Activated T-helper 9 cell treated with anti-CD3 and anti-CD28 coated beads, Interleukin-2, amount 50 U/mL, for 16 hours (primary cell): ENCODE measurements around the gene PNKD.
"Not testable (repeated sequence)": the region's sequence is repeated elsewhere in the genome, so short reads cannot be mapped to it uniquely, and the experiment has no call there.

Experiments used
- DNase-seq: peaks from one replicate; pipeline ENCODE4 v3.0.0-alpha.2; 2020; ENCODE audit warnings: low read depth

The PNKD gene

GRCh38 chr2:218292048-218293014 is 22.0 kb downstream of the PNKD start, which contains the start of gene TMBIM1:
TSS of gene TMBIM1 (minus strand) at chr2:218292503. CDS start at chr2:218282141, 10,362 bp downstream.
- DNase-seq: peak; percentile 73

GRCh38 chr2:218293715-218294429 is 23.6 kb downstream of the PNKD start:
- no peak for DNase-seq

GRCh38 chr2:218294430-218295022 is 24.2 kb downstream of the PNKD start:
- DNase-seq: no peak

GRCh38 chr2:218295029-218295428 is 24.7 kb downstream of the PNKD start:
- DNase-seq: no peak

- no peak for DNase-seq
Observed at GRCh38 chr2:218296200-218296599, 25.9 kb downstream of the PNKD start.

GRCh38 chr2:218296847-218297246 is 26.5 kb downstream of the PNKD start:
- no peak for DNase-seq

- DNase-seq: no peak
Observed at GRCh38 chr2:218298314-218298875, 28.1 kb downstream of the PNKD start.

- no peak for DNase-seq
Observed at GRCh38 chr2:218300141-218300540, 29.8 kb downstream of the PNKD start.

GRCh38 chr2:218301176-218301819 is 31.0 kb downstream of the PNKD start:
- DNase-seq: peak; percentile 73

GRCh38 chr2:218305383-218305782 is 35.1 kb downstream of the PNKD start:
- no peak for DNase-seq

GRCh38 chr2:218306184-218306920 is 36.0 kb downstream of the PNKD start:
- no peak for DNase-seq

GRCh38 chr2:218307415-218308090 is 37.2 kb downstream of the PNKD start:
- no peak for DNase-seq

GRCh38 chr2:218310853-218311540 is 40.7 kb downstream of the PNKD start:
- DNase-seq: no peak

- not testable (repeated sequence) for DNase-seq
Observed at GRCh38 chr2:218311541-218312266, 41.4 kb downstream of the PNKD start.

GRCh38 chr2:218312267-218312756 is 42.0 kb downstream of the PNKD start:
- DNase-seq: no peak

GRCh38 chr2:218313356-218313755 is 43.0 kb downstream of the PNKD start:
- DNase-seq: no peak

- not testable (repeated sequence) for DNase-seq
Observed at GRCh38 chr2:218314764-218315163, 44.4 kb downstream of the PNKD start.

GRCh38 chr2:218315397-218315796 is 45.1 kb downstream of the PNKD start:
- DNase-seq: no peak

- DNase-seq: no peak
Observed at GRCh38 chr2:218317303-218317630, 46.9 kb downstream of the PNKD start.
